ENCODE measurements around the gene SRPK2. TPM values are rescaled to one million over a fixed set of nuclear protein-coding genes. Genes with fewer than 3 reads are reported as not detected.
"Not testable (repeated sequence)": the region's sequence is repeated elsewhere in the genome, so short reads cannot be mapped to it uniquely, and the experiment has no call there.

The SRPK2 gene
- total RNA-seq, 1 donor from 2014 or later, result 28.8 TPM

GRCh38 chr7:105316578-105317344, 72.0 kb downstream of the SRPK2 start:
- DNase-seq (no peak), ATAC-seq (ENCODE audit: poor library complexity) (no peak)
- intact Hi-C loops (cut with DNase I), result no loop called here

GRCh38 chr7:105315357-105315756, 73.4 kb downstream of the SRPK2 start:
- ATAC-seq (ENCODE audit: poor library complexity) (peak; percentile 59), DNase-seq (no peak)
- intact Hi-C loops (cut with DNase I), result no loop called here

GRCh38 chr7:105309235-105310169, 79.2 kb downstream of the SRPK2 start:
- intact Hi-C loops (cut with DNase I), result no loop called here
- DNase-seq, result no peak
- no peak for ATAC-seq (ENCODE audit: poor library complexity)

GRCh38 chr7:105307163-105307672, 81.5 kb downstream of the SRPK2 start:
- ATAC-seq (ENCODE audit: poor library complexity) (no peak), DNase-seq (no peak)
- intact Hi-C loops (cut with DNase I), result no loop called here

GRCh38 chr7:105306298-105306748, 82.4 kb downstream of the SRPK2 start:
- ATAC-seq (ENCODE audit: poor library complexity) (no peak), DNase-seq (no peak)
- intact Hi-C loops (cut with DNase I), result no loop called here

GRCh38 chr7:105305633-105306032, 83.1 kb downstream of the SRPK2 start:
- DNase-seq (no peak), ATAC-seq (ENCODE audit: poor library complexity) (no peak)
- intact Hi-C loops (cut with DNase I), result no loop called here

GRCh38 chr7:105304040-105304895, 84.5 kb downstream of the SRPK2 start:
- intact Hi-C loops (cut with DNase I), result no loop called here
- ATAC-seq (ENCODE audit: poor library complexity) (no peak), DNase-seq (no peak)

GRCh38 chr7:105300587-105300986, 88.1 kb downstream of the SRPK2 start:
- ATAC-seq (ENCODE audit: poor library complexity); DNase-seq; intact Hi-C loops (cut with DNase I): not testable (repeated sequence)

GRCh38 chr7:105298439-105298894, 90.3 kb downstream of the SRPK2 start:
- DNase-seq (no peak), ATAC-seq (ENCODE audit: poor library complexity) (no peak)
- intact Hi-C loops (cut with DNase I), result no loop called here

- DNase-seq (no peak), ATAC-seq (ENCODE audit: poor library complexity) (no peak)
- intact Hi-C loops (cut with DNase I), result no loop called here
Observed at GRCh38 chr7:105297985-105298384, 90.7 kb downstream of the SRPK2 start.

GRCh38 chr7:105297309-105297708, 91.4 kb downstream of the SRPK2 start:
- intact Hi-C loops (cut with DNase I), result no loop called here
- no peak for DNase-seq
- ATAC-seq (ENCODE audit: poor library complexity), result no peak

GRCh38 chr7:105296491-105296890, 92.2 kb downstream of the SRPK2 start:
- no peak for ATAC-seq (ENCODE audit: poor library complexity)
- no peak for DNase-seq
- intact Hi-C loops (cut with DNase I), result no loop called here

GRCh38 chr7:105295596-105296352, 92.9 kb downstream of the SRPK2 start:
- ATAC-seq (ENCODE audit: poor library complexity) (no peak), DNase-seq (no peak)
- intact Hi-C loops (cut with DNase I), result no loop called here

- ATAC-seq (ENCODE audit: poor library complexity); DNase-seq; intact Hi-C loops (cut with DNase I): not testable (repeated sequence)
Observed at GRCh38 chr7:105294482-105294881, 94.2 kb downstream of the SRPK2 start.

- DNase-seq, result no peak
- no peak for ATAC-seq (ENCODE audit: poor library complexity)
- intact Hi-C loops (cut with DNase I), result no loop called here
Observed at GRCh38 chr7:105289704-105290103, 99.0 kb downstream of the SRPK2 start.

GRCh38 chr7:105286441-105286840, 102.3 kb downstream of the SRPK2 start:
- no peak for DNase-seq
- ATAC-seq (ENCODE audit: poor library complexity), result no peak
- intact Hi-C loops (cut with DNase I), result no loop called here

GRCh38 chr7:105285118-105285874, 103.4 kb downstream of the SRPK2 start:
- intact Hi-C loops (cut with DNase I), result no loop called here
- no peak for DNase-seq
- no peak for ATAC-seq (ENCODE audit: poor library complexity)
